Breast epithelium (tissue), 3 donors: ENCODE data around the gene PLA2G2F.

Experiments
- POLR2A ChIP-seq: fragments of 450-650 bp; IDR thresholded peaks from one replicate; pipeline ENCODE4 v1.6.1; 2016; ENCODE audit warnings: antibody characterized with exemption, mild to moderate bottlenecking, moderate library complexity
- POLR2AphosphoS5 ChIP-seq, 3 donors: sonication (generic); formaldehyde crosslinking; IDR thresholded peaks; one replicate each; pipeline ENCODE4 v1.6.1; 2017; ENCODE audit warnings: antibody characterized with exemption in 3 of 3
- TF ChIP-seq, protein P1 (sequence below), 3 donors: fragments of 450-650 bp; IDR thresholded peaks; one replicate each; pipeline ENCODE4 v1.5.1; 2016 to 2017; ENCODE audit warnings: antibody characterized with exemption in 3 of 3, mild to moderate bottlenecking in 3 of 3, moderate library complexity in 3 of 3

DNA sequence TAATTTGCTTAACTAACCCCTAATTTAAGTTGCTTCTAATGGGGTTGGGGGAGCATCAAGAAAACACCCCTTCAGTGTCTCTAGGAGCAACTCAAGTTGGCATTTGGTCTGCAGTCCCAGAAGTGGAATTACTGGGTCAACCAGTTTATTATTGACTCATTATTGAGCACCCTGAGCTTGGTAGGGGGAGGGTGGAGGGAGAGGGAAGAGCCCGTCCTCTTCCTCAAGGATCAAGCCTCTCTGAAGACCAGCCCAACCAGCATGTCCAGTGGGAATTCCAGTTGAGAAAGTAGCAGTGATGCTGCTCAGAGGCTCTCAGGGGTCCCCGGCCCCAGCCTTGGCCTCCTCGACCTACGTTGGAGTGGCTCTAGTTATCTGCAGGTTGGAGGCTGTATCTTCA is 2.1 kb upstream of the PLA2G2F start:
- no peak for TF ChIP-seq POLR2A
- TF ChIP-seq, protein P1, sequence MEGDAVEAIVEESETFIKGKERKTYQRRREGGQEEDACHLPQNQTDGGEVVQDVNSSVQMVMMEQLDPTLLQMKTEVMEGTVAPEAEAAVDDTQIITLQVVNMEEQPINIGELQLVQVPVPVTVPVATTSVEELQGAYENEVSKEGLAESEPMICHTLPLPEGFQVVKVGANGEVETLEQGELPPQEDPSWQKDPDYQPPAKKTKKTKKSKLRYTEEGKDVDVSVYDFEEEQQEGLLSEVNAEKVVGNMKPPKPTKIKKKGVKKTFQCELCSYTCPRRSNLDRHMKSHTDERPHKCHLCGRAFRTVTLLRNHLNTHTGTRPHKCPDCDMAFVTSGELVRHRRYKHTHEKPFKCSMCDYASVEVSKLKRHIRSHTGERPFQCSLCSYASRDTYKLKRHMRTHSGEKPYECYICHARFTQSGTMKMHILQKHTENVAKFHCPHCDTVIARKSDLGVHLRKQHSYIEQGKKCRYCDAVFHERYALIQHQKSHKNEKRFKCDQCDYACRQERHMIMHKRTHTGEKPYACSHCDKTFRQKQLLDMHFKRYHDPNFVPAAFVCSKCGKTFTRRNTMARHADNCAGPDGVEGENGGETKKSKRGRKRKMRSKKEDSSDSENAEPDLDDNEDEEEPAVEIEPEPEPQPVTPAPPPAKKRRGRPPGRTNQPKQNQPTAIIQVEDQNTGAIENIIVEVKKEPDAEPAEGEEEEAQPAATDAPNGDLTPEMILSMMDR (IDR thresholded peaks at IDR 0.05) = no peak
- no peak for TF ChIP-seq POLR2AphosphoS5 (IDR thresholded peaks at IDR 0.05)
